Activated T-helper 1 cell treated with anti-CD3 and anti-CD28 coated beads, Interleukin-2, amount 50 U/mL, for 16 hours (primary cell): Measurements from ENCODE around the gene RTKN2.
"Not testable (repeated sequence)": the region's sequence is repeated elsewhere in the genome, so short reads cannot be mapped to it uniquely, and the experiment has no call there.

ENCODE experiments used
- DNase-seq, 2 donors: peaks; one replicate each; pipeline ENCODE4 v3.0.0-alpha.2; 2020; ENCODE audit warnings: low read depth in 1 of 2, low spot score in 1 of 2

The RTKN2 gene, protein sequence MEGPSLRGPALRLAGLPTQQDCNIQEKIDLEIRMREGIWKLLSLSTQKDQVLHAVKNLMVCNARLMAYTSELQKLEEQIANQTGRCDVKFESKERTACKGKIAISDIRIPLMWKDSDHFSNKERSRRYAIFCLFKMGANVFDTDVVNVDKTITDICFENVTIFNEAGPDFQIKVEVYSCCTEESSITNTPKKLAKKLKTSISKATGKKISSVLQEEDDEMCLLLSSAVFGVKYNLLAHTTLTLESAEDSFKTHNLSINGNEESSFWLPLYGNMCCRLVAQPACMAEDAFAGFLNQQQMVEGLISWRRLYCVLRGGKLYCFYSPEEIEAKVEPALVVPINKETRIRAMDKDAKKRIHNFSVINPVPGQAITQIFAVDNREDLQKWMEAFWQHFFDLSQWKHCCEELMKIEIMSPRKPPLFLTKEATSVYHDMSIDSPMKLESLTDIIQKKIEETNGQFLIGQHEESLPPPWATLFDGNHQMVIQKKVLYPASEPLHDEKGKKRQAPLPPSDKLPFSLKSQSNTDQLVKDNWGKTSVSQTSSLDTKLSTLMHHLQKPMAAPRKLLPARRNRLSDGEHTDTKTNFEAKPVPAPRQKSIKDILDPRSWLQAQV

DNA sequence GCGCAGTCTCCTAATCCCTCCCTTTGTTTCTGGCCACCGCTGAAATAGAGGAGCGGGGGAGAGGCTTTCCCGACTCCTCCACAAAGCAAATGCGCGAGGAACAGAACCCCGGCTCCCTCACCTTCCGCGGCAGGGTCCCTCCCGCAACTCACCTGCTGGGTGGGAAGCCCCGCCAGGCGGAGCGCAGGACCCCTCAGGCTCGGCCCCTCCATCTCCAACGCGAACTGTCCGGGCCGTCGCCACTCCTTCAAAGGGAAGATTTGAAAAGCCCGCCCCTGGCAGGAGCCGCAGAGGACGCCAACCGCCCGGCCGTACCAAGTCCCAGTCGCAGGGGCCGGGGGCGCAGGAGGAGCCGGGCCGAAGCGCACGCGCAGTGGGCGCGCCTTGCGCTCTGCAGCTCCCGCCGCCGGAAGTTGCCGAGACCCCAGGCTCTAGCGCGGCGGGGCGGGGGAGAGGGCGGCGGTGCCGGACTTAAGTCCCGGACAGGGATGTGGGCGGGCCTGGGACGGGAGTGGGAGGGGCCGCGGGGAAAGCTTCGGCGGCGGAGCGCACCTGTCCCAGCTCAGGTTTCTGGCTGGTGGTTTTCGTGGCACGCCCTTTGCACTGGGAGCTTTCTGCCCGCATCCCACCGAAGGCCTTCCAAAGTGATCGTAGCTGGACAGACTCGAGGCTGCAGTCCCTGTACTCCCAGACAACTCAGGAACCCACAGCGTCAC is at the start of gene RTKN2:
RTKN2 (minus strand) TSS at position 446 of the 716 bp plus-strand sequence; CDS start at position 212, 234 bp downstream.
- peak; percentile 31 to 54 for DNase-seq

DNA sequence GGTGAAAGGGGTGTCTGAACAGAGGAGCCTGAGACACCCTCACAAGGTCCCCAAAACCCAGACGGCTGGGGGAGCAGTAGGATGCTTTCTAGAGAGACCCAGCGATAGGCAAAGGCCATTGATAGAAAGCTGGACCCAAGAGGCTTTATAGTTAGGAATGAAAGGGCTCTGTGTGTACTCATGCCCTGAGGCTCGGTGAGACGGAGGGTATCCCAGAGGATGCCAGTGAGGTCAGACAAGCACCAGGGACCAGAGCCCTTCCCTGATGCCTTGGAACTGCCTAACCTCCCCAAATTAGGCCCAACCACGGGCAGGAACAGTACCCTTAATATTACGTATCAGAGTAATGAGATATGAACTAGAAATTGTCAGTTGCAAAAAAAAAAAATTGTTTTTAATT is 48.6 kb upstream of the RTKN2 start:
- no peak for DNase-seq

DNA sequence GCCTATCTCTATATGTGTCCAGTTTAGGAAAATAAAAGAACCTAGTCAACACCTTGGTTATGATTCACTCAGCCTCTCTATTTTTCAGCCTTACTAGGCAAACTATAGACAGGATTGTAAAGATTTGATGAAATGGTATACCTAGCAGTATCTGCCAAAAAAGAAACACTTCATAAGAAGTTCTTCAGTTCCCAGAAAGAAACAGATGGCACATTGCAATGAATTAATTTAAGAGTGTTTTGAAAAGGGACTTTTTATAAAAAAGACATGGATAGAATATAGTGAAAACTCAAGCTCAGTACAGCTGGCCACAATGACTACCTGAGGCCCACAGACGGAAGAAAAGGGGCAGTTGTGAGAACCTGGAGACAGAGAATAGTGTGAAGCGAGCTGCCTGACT is 40.6 kb upstream of the RTKN2 start:
- DNase-seq: no peak

DNA sequence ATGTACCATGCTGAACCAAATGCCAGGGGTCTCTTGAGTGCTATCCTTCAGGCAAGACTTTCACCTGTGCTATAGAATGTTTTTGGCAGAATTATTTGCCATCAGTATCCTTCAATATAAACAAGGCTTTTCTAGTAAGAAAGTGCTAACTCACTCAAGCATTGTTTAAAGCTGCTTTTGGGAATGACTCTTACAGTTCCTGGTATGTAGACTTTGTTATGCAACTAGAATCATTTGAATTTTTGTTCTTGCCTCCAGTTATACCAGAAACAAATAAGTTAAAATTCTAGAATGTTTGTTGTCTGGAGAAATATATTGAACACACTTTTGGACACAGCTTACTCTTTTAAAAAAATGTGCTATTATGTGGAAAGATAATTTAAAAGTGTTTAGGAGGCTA is 39.5 kb upstream of the RTKN2 start:
- no peak for DNase-seq

DNA sequence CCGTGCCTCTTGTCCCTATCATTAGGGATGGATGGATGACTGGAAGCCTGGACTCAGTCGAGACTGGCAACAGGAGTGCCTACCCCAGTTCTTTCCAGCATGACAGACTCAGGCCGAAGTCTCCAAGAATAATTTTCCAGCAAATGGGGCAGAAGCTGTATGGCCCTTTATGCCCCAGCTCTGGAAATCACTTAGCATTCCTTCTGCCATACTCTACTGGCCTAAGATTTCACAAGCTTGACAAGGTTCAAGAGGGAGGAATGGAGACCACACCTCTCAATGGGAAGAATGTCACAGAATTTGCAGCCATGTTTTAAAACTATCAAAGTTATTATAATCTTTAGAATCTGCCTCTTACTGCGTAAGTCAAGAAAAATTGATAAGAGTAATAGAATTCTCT is 39.0 kb upstream of the RTKN2 start:
- DNase-seq: no peak

DNA sequence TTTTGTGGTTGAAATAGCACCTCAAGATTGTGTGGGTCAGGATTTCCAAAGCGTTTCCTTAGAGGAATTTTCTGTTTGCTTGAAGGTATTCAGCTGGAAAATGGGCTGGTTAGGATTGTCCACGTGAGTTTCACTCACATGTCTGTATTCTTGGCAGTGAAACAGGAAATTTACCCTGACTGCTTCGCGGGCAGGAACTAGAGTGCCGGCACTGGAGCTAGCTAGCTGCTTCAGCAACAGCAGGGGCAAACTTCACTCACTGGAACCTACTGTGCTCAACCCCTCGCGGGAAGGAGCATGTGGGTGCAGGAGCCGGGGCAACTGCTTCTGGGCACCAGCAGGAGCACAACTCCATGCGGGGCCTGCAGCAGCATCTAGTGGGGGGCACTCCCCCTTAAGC is 38.0 kb upstream of the RTKN2 start:
- no peak for DNase-seq

DNA sequence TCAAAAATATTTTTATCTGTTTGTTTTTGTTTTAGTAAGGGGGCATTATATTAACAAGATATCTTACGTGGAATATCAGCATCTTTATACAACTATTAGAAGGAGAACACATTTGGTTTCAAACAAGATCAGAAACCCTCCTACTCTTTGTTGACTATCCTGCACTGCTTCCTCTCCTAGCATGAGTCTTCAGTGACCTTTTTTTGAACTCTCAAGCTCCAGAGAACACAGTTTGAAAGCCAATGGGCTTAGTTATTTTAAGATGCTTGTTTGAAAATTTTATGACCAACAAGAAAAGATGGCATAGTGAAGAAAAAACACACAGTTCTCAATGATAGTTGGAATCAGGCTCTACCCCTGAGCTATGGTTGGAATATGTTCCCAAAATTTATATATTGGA is 37.2 kb upstream of the RTKN2 start:
- no peak for DNase-seq

DNA sequence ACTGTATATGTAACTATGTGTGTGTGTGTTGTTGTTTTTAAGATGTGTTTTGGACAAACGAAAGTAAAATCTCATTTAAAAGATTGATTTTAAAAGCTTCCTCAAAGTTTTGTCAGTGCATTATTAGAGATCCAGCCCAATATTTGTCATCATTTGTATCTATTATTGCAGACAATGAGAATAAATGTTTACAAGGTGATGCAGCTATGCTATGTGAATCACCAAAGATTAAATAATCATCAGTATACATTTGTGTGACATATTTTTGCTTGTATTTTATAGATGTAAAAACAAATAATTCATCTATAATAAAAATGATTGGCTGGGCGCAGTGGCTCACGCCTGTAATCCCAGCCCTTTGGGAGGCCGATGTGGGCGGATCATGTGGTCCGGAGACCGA is 35.3 kb upstream of the RTKN2 start:
- DNase-seq: no peak

DNA sequence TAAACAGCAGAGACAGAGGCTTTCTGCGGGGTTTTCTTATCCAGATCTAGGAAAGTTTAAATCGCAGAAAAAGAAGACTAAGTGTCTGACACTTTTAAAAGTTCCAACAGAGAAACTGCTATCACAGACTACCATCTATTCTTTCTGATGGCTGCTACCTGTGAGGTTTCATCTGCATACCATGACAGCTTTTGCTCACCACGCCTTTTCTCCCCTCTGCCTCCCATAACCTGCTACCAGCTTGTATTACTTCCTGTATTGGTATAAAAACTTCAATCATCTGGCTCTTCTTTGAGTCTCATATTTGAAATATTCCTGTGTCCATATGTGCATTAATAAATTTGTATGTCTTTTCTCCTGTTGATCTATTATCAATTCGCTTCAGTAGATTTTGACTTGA is 34.1 kb upstream of the RTKN2 start:
- no peak for DNase-seq

DNA sequence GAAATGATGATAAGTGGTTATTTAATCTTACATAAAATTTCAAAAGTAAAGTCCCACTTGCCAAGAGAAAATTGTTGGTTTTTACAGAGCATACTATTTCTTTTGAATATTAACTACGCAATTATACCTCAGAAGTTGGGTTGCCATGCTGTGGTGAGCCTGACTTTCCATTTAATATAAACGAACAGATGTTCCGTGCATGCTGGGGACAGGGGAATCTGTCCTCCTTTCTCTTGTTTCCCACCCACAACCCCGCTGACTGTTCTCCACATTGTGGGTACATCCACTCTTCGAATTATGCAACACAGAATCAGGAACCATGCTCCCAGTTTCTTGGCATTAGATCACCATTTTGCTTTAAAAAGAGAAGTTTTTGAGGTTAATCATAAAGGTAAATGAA is 29.2 kb upstream of the RTKN2 start:
- DNase-seq: no peak

DNA sequence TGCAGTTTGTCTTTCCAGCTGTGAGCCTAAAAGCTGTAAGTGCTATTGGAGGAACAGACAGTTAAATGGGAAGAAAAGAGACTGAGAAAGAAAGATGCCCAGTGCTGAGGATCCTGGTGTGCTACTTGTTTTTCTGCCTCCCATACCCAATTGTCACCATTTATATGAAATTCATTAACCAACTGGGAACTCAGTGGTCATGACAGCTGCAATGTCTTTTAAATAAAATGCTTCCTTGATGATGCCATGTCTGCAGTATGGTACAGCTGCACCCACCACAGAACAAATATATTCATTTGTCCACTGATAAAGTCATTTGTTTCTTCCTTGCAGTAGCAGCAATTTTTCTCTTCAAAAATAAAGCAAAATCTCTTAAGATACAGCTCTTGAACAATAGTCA is 15.6 kb upstream of the RTKN2 start:
- DNase-seq: no peak

DNA sequence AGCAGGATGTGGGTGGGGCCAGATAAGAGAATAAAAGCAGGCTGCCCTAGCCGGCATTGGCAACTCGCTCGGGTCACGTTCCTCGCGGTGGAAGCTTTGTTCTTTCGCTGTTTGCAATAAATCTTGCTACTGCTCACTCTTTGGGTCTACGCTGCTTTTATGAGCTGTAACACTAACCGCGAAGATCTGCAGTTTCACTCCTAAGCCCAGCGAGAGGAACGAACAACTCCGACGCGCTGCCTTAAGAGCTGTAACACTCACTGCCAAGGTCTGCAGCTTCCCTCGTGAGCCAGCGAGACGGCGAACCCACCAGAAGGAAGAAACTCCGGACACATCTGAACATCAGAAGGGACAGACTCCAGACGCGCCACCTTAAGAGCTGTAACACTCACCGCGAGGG is 12.7 kb upstream of the RTKN2 start:
- not testable (repeated sequence) for DNase-seq

DNA sequence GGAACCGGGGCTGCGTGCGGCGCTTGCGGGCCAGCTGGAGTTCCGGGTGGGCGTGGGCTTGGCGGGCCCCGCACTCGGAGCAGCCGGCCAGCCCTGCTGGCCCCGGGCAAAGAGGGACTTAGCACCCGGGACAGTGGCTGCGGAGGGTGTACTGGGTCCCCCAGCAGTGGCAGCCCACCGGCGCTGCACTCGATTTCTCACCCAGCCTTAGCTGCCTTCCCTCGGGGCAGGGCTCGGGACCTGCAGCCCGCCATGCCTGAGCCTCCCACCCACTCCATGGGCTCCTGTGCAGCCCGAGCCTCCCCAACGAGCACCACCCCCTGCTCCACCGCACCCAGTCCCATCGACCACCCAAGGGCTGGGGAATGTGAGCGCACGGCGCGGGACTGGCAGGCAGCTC is 11.7 kb upstream of the RTKN2 start:
- not testable (repeated sequence) for DNase-seq

DNA sequence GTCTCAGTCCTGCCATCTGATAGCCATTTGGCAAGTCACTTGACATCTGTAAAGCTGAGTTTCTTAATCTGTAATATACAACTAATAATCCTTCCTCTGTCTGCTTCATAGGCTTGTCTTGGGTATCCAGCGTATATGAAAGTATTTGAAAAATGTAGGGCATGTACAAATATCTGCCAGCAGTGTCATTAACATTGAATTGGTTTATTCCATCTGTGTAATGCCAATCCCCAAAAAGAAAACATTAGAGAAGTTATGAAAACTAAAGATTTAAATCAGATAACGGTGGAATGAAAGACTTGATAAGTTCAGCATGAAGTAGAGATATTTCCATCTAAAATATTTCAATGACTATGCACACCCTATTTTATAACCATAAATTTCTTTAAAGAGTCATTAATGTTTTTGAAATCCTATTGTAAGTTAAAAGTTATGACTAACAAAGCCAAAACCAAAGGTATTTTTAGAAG is 9.8 kb upstream of the RTKN2 start:
- DNase-seq: no peak

DNA sequence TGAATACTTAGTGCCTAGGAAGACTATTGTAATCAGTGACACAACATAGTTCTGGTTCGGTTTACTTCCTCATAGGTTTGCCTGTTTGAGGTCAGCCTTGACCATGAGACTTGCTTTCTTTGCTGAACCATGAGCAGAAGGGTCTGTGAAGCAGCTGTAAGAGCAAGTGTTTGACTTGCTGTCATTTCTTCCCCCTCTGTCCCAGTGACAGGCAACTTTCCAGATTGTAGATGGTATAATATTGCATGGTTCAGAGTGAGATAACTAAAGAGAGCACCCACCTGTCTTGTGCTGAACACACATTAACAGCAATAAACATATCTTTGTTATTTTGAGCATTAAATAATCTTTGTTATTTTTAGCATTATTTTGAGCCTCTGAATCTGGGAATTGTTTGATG is 9.3 kb upstream of the RTKN2 start:
- DNase-seq: no peak

DNA sequence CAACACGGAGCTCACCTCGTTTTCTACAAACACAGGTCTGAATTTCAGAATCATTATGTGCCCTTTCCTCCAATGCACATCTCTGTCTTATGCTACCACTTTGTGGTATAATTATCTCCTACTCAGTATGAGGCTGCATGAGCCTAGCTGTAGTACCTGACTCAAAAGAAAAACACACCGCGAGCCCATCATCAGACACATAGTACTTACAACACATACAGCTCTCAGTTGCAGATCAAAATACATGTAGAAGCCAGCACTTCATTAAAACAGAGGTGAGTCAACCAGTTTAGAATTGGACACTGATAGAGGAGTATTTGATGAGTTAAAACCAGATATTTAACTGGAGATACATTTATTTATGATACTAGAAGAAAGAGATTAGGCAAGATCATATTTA is 1.4 kb upstream of the RTKN2 start:
- DNase-seq: no peak

DNA sequence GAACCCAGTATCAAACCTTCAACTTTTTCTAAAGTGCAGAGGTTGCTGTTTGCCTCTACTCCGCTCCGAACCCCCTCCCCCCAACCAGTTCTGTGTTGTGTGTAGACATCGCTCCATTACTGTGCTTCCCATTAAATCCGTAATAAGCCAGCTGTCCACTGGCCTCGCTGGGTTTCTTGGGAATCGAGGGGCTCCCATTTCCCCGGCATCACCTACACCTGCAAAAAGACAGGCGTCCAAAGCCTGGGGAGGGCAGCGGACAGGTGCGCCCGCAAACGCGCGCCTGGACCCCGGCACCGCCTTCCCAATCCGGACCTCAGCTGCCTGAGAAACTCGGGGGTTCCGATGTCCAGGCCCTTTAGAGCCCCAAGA is 631 bp downstream of the RTKN2 start:
- no peak for DNase-seq

DNA sequence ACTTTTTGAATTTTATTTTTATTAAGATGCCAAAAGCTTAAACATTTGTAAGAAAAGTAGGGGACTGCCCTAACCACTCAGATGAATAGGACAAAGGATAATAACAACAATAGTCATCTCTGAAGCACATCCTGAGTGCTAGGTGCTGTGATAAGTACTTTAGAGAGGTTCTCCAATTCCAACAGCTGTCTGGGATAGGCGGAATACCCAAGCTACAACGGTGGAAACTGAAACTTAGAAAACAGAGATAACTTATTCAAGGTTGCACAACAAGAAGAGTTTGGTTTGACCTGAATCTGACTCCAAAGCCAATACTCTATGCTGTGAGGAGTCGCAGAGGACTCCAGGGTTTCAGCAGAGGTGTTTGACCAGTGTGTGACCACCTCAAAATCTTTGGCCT is 2.0 kb downstream of the RTKN2 start:
- no peak for DNase-seq

DNA sequence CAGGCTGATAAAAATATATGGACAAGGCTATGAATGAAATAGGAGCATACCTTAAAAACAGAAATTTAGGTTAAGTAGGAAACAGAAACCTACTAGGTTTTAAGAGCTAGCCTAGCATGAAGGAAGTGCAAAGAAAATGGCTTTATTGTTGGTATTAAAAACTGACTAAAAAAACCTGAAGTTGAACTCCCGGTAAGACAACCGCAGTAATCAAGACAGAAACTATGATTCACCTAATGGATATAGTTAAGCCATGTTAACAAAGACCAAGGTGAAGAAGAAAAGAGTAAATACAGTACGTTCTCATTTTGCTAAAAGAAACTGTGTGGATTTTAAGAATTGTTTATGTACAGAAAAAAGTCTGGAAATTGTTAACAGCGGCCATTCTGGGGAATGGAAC is 2.5 kb downstream of the RTKN2 start:
- DNase-seq: no peak

DNA sequence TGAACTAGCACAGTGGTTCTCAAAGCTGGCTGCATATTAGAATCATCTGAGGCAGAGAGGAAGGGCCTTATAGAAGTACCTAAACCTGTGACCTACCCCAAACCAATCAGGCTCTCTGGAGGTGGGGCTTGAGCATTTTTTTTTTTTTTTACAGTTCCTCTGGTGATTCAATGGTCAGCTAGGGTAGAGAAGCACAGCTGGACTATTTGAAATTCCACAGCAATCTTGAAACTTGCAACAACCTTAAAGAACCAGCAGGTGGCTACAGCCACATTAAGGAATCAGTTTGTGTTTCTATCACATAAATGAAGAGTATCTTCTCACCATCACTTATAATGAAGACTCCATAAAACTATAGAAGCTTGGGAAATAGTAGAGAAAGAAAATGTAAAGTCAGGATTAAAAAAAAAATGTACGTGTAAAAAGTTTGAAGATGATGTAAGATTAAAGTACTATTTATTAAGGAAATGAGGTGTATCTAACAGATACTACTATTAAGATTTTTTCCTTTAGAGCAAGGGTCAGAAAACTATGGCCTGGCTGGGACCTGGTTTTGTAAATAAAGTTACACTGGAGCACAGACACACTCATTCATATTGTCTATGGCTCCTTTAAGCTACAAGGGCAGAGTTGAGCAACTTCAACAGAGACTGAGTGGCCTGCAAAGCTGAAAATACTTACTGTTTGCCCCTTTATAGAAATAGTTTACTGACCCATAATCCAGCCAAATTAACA is 3.8 kb downstream of the RTKN2 start:
- no peak for DNase-seq

DNA sequence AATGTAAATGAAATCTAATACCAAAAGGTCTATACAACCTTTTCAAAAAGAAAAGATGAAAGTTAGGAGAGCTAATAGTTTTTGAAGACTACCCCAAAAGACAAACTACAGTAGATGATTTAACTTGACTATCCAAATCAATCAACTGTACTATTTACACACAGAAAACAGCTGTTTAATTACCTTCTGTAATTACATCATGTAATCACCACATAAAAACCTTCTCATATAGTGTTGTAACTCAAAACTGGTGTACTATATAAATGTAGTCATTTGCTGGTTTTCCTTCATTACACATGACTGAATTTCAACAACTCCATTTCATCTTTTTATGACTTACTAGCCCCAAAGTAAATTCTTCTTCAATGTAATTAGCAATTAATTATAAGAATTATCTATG is 4.5 kb downstream of the RTKN2 start:
- no peak for DNase-seq

DNA sequence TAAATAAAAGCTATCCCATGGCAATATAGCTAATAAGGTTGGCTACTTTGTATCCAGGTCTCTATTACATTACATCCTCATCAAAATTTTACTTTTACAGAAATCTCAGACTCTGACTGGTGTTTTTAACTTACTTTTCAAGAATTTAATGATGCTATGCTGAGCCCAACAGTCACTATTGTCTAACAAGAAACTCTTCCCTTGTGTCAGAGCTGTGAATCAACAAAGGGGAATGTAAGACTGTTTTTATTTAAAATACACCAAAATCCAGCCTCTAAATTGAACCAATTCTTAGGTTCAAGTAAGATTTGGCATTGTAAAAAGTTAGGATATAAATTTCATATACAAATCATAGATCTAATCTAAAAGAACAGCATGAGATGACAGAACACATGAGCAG is 7.0 kb downstream of the RTKN2 start:
- no peak for DNase-seq
